Stimulated activated CD8-positive, alpha-beta memory T cell treated with anti-CD3 and anti-CD28 coated beads, Interleukin-4, amount 100 ng/mL, for 1 hour (primary cell): ENCODE measurements around the gene TTC33.
"Not testable (repeated sequence)": the region's sequence is repeated elsewhere in the genome, so short reads cannot be mapped to it uniquely, and the experiment has no call there.

Source experiments
- DNase-seq, 2 donors: peaks; one replicate each; pipeline ENCODE4 v3.0.0-alpha.2; 2020; ENCODE audit warnings: low read depth in 2 of 2, low spot score in 1 of 2

TTC33 gene

GRCh38 chr5:40654377-40654991 is 101.3 kb downstream of the TTC33 start:
- DNase-seq = no peak

GRCh38 chr5:40653221-40654022 is 102.3 kb downstream of the TTC33 start:
- no peak for DNase-seq

GRCh38 chr5:40652441-40653220 is 103.1 kb downstream of the TTC33 start:
- DNase-seq = no peak

- no peak for DNase-seq
Measured at GRCh38 chr5:40651201-40651600, 104.6 kb downstream of the TTC33 start.

- no peak for DNase-seq
Measured at GRCh38 chr5:40649463-40650030, 106.2 kb downstream of the TTC33 start.

GRCh38 chr5:40648150-40648549 is 107.6 kb downstream of the TTC33 start:
- DNase-seq = no peak

- no peak for DNase-seq
Measured at GRCh38 chr5:40646266-40646665, 109.5 kb downstream of the TTC33 start.

GRCh38 chr5:40639531-40639930 is 116.2 kb downstream of the TTC33 start:
- DNase-seq = not testable (repeated sequence)

- no peak for DNase-seq
Measured at GRCh38 chr5:40634593-40634992, 121.2 kb downstream of the TTC33 start.

GRCh38 chr5:40634154-40634553 is 121.6 kb downstream of the TTC33 start:
- DNase-seq = no peak

GRCh38 chr5:40631236-40631635 is 124.5 kb downstream of the TTC33 start:
- no peak for DNase-seq

GRCh38 chr5:40630126-40630525 is 125.6 kb downstream of the TTC33 start:
- DNase-seq = no peak

GRCh38 chr5:40628407-40628806 is 127.4 kb downstream of the TTC33 start:
- no peak for DNase-seq

GRCh38 chr5:40627706-40628105 is 128.1 kb downstream of the TTC33 start:
- no peak for DNase-seq

- DNase-seq = no peak
Measured at GRCh38 chr5:40626801-40627200, 129.0 kb downstream of the TTC33 start.

- no peak for DNase-seq
Measured at GRCh38 chr5:40623480-40624420, 132.0 kb downstream of the TTC33 start.

GRCh38 chr5:40622463-40623252 is 133.1 kb downstream of the TTC33 start:
- no peak for DNase-seq

- no peak for DNase-seq
Measured at GRCh38 chr5:40619421-40619820, 136.3 kb downstream of the TTC33 start.

- no peak for DNase-seq
Measured at GRCh38 chr5:40618926-40619325, 136.8 kb downstream of the TTC33 start.

GRCh38 chr5:40616781-40617180 is 139.0 kb downstream of the TTC33 start:
- DNase-seq = no peak
